Measurements from ENCODE around the gene MAGIX. TPM values are rescaled to one million over a fixed set of nuclear protein-coding genes. Genes with fewer than 3 reads are reported as not detected.

Gene MAGIX
- total RNA-seq, 4 donors from 2014 or later: 6.8 to 16.5 (median 10.3) TPM

GRCh38 chrX:49177873-49178480, 15.4 kb downstream of the MAGIX start:
- DNase-seq (ENCODE audit: low spot score in 2 of 2): no peak
- TF ChIP-seq, protein P1, sequence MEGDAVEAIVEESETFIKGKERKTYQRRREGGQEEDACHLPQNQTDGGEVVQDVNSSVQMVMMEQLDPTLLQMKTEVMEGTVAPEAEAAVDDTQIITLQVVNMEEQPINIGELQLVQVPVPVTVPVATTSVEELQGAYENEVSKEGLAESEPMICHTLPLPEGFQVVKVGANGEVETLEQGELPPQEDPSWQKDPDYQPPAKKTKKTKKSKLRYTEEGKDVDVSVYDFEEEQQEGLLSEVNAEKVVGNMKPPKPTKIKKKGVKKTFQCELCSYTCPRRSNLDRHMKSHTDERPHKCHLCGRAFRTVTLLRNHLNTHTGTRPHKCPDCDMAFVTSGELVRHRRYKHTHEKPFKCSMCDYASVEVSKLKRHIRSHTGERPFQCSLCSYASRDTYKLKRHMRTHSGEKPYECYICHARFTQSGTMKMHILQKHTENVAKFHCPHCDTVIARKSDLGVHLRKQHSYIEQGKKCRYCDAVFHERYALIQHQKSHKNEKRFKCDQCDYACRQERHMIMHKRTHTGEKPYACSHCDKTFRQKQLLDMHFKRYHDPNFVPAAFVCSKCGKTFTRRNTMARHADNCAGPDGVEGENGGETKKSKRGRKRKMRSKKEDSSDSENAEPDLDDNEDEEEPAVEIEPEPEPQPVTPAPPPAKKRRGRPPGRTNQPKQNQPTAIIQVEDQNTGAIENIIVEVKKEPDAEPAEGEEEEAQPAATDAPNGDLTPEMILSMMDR (IDR thresholded peaks at IDR 0.05): no peak
- no peak for TF ChIP-seq POLR2A (IDR thresholded peaks at IDR 0.05)
- no peak overlapping the region for H3K4me3 ChIP-seq (ENCODE audit: low read depth, poor library complexity, severe bottlenecking)
- WGBS, 2 donors: 81 to 86% methylated on average over 11 to 18 of the region's 23 CpGs
- intact Hi-C loops (cut with DNase I; ENCODE audit: low total_unique reads): no loop called here

DNA sequence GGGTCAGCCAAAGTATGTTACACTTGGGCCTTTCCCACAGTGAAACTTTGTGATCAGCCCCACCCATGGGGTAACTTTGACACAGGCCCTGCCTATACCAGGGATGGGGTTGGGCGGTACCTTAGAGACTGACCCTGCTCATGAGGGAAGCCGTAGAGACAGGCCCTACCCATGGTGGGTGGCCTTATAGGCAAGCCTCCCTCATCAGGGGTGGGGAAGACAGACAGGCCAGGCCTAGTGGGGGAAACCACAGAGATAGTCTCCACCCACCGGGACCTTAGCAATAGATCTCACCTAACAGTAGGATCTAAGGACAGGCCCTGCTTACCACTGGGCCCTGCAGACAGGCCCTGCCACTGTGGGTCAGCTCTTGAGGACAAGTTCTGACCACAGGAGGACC, 16.0 kb downstream of the MAGIX start:
- 86% methylated on average over 3 of the region's 3 CpGs; no CpG with 5 or more reads in 1 of the 2 donors for WGBS, 2 donors
- intact Hi-C loops (cut with DNase I; ENCODE audit: low total_unique reads): no loop called here
- no peak overlapping the region for H3K4me3 ChIP-seq (ENCODE audit: low read depth, poor library complexity, severe bottlenecking)
- DNase-seq (ENCODE audit: low spot score in 2 of 2): no peak
- TF ChIP-seq POLR2A (IDR thresholded peaks at IDR 0.05): no peak
- TF ChIP-seq, protein P1 (IDR thresholded peaks at IDR 0.05): no peak

- no peak overlapping the region for H3K4me3 ChIP-seq (ENCODE audit: low read depth, poor library complexity, severe bottlenecking)
- 44 to 80% methylated on average over 1 to 2 of the region's 2 CpGs for WGBS, 2 donors
- intact Hi-C loops (cut with DNase I; ENCODE audit: low total_unique reads): no loop called here
- DNase-seq (ENCODE audit: low spot score in 2 of 2): no peak
- TF ChIP-seq, protein P1 (IDR thresholded peaks at IDR 0.05): no peak
- no peak for TF ChIP-seq POLR2A (IDR thresholded peaks at IDR 0.05)
Measured at GRCh38 chrX:49179358-49179757, 16.8 kb downstream of the MAGIX start.

GRCh38 chrX:49183701-49184281, 21.2 kb downstream of the MAGIX start:
- no peak for DNase-seq (ENCODE audit: low spot score in 2 of 2)
- WGBS, 2 donors: 63 to 74% methylated on average over 13 to 16 of the region's 18 CpGs
- intact Hi-C loops (cut with DNase I; ENCODE audit: low total_unique reads): no loop called here
- no peak overlapping the region for H3K4me3 ChIP-seq (ENCODE audit: low read depth, poor library complexity, severe bottlenecking)
- TF ChIP-seq POLR2A (IDR thresholded peaks at IDR 0.05): no peak
- TF ChIP-seq, protein P1 (IDR thresholded peaks at IDR 0.05): no peak

GRCh38 chrX:49184294-49185281, 22.0 kb downstream of the MAGIX start:
- TF ChIP-seq, protein P1 (IDR thresholded peaks at IDR 0.05): no peak
- no peak for TF ChIP-seq POLR2A (IDR thresholded peaks at IDR 0.05)
- H3K4me3 ChIP-seq (ENCODE audit: low read depth, poor library complexity, severe bottlenecking): no peak overlapping the region
- DNase-seq (ENCODE audit: low spot score in 2 of 2): peak; percentile 91 to 98
- intact Hi-C loops (cut with DNase I; ENCODE audit: low total_unique reads): no loop called here
- WGBS, 2 donors: 2 to 37% methylated on average over 27 to 46 of the region's 46 CpGs
